ENCODE data around the gene DNAJB2. TPM values are rescaled to one million over a fixed set of nuclear protein-coding genes. Genes with fewer than 3 reads are reported as not detected.
A peak's percentile ranks its signal among the peaks of the same experiment; 100 is the strongest.

The DNAJB2 gene
- polyA plus RNA-seq, 3 donors, result 1.7 to 55.4 (median 1.9) TPM

- Histone ChIP-seq H4K20me1 (ENCODE audit: insufficient read depth, low read length) (peaks cover 30% of the 10 kb centered on the region), H3K4me1 (ENCODE audit: control insufficient read depth in 1 of 2, insufficient read depth in 2 of 2, low read length in 2 of 2) (peaks cover 88 to 93% of the 10 kb centered on the region in 2 donors), H3K27me3 (ENCODE audit: control insufficient read depth in 2 of 2, insufficient read depth in 2 of 2, low read length in 2 of 2) (no peaks in the 10 kb centered on the region), H3K36me3 (replicated peaks in 1 of 2; ENCODE audit: control insufficient read depth in 1 of 2, insufficient read depth in 2 of 2, low read length in 2 of 2) (peaks cover 19 to 35% of the 10 kb centered on the region in 2 donors), H3K4me3 (replicated peaks in 1 of 3; ENCODE audit: low read depth in 2 of 3, low read length in 3 of 3) (peak overlapping the region in 1 of 3 experiments; percentile 96), H3K79me2 (ENCODE audit: insufficient read depth, low read length) (peaks cover 76% of the 10 kb centered on the region), H3K9me3 (replicated peaks in 1 of 2; ENCODE audit: control insufficient read depth in 1 of 2, insufficient read depth in 1 of 2, low read length in 2 of 2) (no peaks in the 10 kb centered on the region), H3K4me2 (replicated peaks; ENCODE audit: extremely low read depth, low read length, poor library complexity, severe bottlenecking) (peak overlapping the region; percentile 15), H3K9ac (ENCODE audit: insufficient read depth, low read length, poor library complexity, severe bottlenecking) (no peak overlapping the region), H2AFZ (ENCODE audit: insufficient read depth, low read depth, low read length, poor library complexity, severe bottlenecking) (no peak overlapping the region), H3K27ac (ENCODE audit: low read depth in 1 of 2, low read length in 2 of 2) (peak overlapping the region; percentile 34 to 90)
- H3K27me3 Mint-ChIP-seq (ENCODE audit: low read depth in 3 of 3), result peaks cover 0 to 4% (median 1%) of the 10 kb centered on the region in 3 donors
- peaks cover 85% of the 10 kb centered on the region for H3K4me1 Mint-ChIP-seq
- H3K4me3 Mint-ChIP-seq, result peak overlapping the region in 1 of 2 donors; percentile 34
- H3K27ac Mint-ChIP-seq, result peak overlapping the region; percentile 46 to 80 (median 77)
- H3K36me3 Mint-ChIP-seq, result peaks cover 28 to 47% of the 10 kb centered on the region in 2 donors
- H3K9me3 Mint-ChIP-seq, result no peaks in the 10 kb centered on the region
- peak in 2 of 3 donors; percentile 31 to 45 for DNase-seq
- TF ChIP-seq CTCF (IDR thresholded peaks at IDR 0.05), result no peak
- intact Hi-C loops (cut with micrococcal nuclease), result loop anchor here in 1 of 2 donors (2.0 kb wide), 1 partner anchor 17 kb away; no protein-coding TSS in a partner anchor
- WGBS (ENCODE audit: insufficient coverage), result 77% methylated on average over 5 of the region's 17 CpGs
Observed at GRCh38 chr2:219247678-219248642, 31.2 kb upstream of the DNAJB2 start.

GRCh38 chr2:219248845-219249202 is 30.3 kb upstream of the DNAJB2 start:
- Histone ChIP-seq H3K4me1 (ENCODE audit: control insufficient read depth in 1 of 2, insufficient read depth in 2 of 2, low read length in 2 of 2) (peaks cover 84 to 94% of the 10 kb centered on the region in 2 donors), H3K27me3 (ENCODE audit: control insufficient read depth in 2 of 2, insufficient read depth in 2 of 2, low read length in 2 of 2) (no peaks in the 10 kb centered on the region), H3K36me3 (replicated peaks in 1 of 2; ENCODE audit: control insufficient read depth in 1 of 2, insufficient read depth in 2 of 2, low read length in 2 of 2) (peaks cover 19 to 35% of the 10 kb centered on the region in 2 donors), H3K4me2 (replicated peaks; ENCODE audit: extremely low read depth, low read length, poor library complexity, severe bottlenecking) (peak overlapping the region; percentile 82), H3K9me3 (replicated peaks in 1 of 2; ENCODE audit: control insufficient read depth in 1 of 2, insufficient read depth in 1 of 2, low read length in 2 of 2) (no peaks in the 10 kb centered on the region), H3K9ac (ENCODE audit: insufficient read depth, low read length, poor library complexity, severe bottlenecking) (peak overlapping the region; percentile 50), H3K27ac (ENCODE audit: low read depth in 1 of 2, low read length in 2 of 2) (peak overlapping the region; percentile 80 to 90), H3K79me2 (ENCODE audit: insufficient read depth, low read length) (peaks cover 85% of the 10 kb centered on the region), H4K20me1 (ENCODE audit: insufficient read depth, low read length) (peaks cover 30% of the 10 kb centered on the region), H3K4me3 (replicated peaks in 1 of 3; ENCODE audit: low read depth in 2 of 3, low read length in 3 of 3) (peak overlapping the region; percentile 19 to 96 (median 25)), H2AFZ (ENCODE audit: insufficient read depth, low read depth, low read length, poor library complexity, severe bottlenecking) (no peak overlapping the region)
- intact Hi-C loops (cut with micrococcal nuclease), result loop anchor here in 1 of 2 donors (2.0 kb wide), 1 partner anchor 18 kb away; no protein-coding TSS in a partner anchor
- Mint-ChIP-seq H3K27ac (peak overlapping the region in 6 of 7 donors; percentile 84 to 95 (median 93)), H3K36me3 (peaks cover 28 to 47% of the 10 kb centered on the region in 2 donors), H3K4me1 (peaks cover 77% of the 10 kb centered on the region), H3K4me3 (peak overlapping the region; percentile 88 to 90), H3K27me3 (ENCODE audit: low read depth in 3 of 3) (peaks cover 0 to 3% (median 0%) of the 10 kb centered on the region in 3 donors), H3K9me3 (no peaks in the 10 kb centered on the region)
- WGBS (ENCODE audit: insufficient coverage), result 100% methylated on average over 1 of the region's 2 CpGs
- no peak for TF ChIP-seq CTCF (IDR thresholded peaks at IDR 0.05)
- no peak for DNase-seq

Data from CD14-positive monocyte (primary cell).